8988T (cell line): ENCODE results near the gene FARP1.

Source experiments
- DNase-seq: peaks from one replicate; pipeline ENCODE4 v3.0.0; 2011

FARP1 gene

GRCh38 chr13:98134901-98135300 is 8.0 kb upstream of the FARP1 start:
- DNase-seq = no peak

- DNase-seq = no peak
Measured at GRCh38 chr13:98141091-98141490, 1.8 kb upstream of the FARP1 start.

GRCh38 chr13:98141509-98142379 is 1.1 kb upstream of the FARP1 start:
- no peak for DNase-seq

GRCh38 chr13:98143157-98143553 is 261 bp downstream of the FARP1 start:
- DNase-seq = peak; percentile 61

GRCh38 chr13:98143601-98144026 is 720 bp downstream of the FARP1 start:
- peak; percentile 27 for DNase-seq

GRCh38 chr13:98144027-98144741 is 1.3 kb downstream of the FARP1 start:
- DNase-seq = no peak

- peak; percentile 31 for DNase-seq
Measured at GRCh38 chr13:98144801-98145350, 2.0 kb downstream of the FARP1 start.

GRCh38 chr13:98147521-98147920 is 4.6 kb downstream of the FARP1 start:
- DNase-seq = no peak

- no peak for DNase-seq
Measured at GRCh38 chr13:98150832-98151479, 8.1 kb downstream of the FARP1 start.

- DNase-seq = no peak
Measured at GRCh38 chr13:98155475-98156109, 12.7 kb downstream of the FARP1 start.

GRCh38 chr13:98156259-98156658 is 13.4 kb downstream of the FARP1 start:
- no peak for DNase-seq

GRCh38 chr13:98157188-98157587 is 14.3 kb downstream of the FARP1 start:
- no peak for DNase-seq

GRCh38 chr13:98157609-98158008 is 14.7 kb downstream of the FARP1 start:
- no peak for DNase-seq

GRCh38 chr13:98158172-98158899 is 15.4 kb downstream of the FARP1 start:
- no peak for DNase-seq

GRCh38 chr13:98162935-98163334 is 20.0 kb downstream of the FARP1 start:
- DNase-seq = no peak

- DNase-seq = no peak
Measured at GRCh38 chr13:98169331-98169730, 26.4 kb downstream of the FARP1 start.

- DNase-seq = no peak
Measured at GRCh38 chr13:98171900-98172589, 29.2 kb downstream of the FARP1 start.

GRCh38 chr13:98172590-98173422 is 29.9 kb downstream of the FARP1 start:
- DNase-seq = no peak

- DNase-seq = no peak
Measured at GRCh38 chr13:98173431-98174152, 30.7 kb downstream of the FARP1 start.

GRCh38 chr13:98174307-98174706 is 31.4 kb downstream of the FARP1 start:
- DNase-seq = no peak
